Activated CD4-positive, CD25-positive, alpha-beta regulatory T cell (primary cell): ENCODE results near the gene MYH8.

Source experiments
- DNase-seq, 4 experiments: peaks; one replicate each; lab custom pipeline; 2025; lab: John Stamatoyannopoulos, UW

MYH8 gene

DNA sequence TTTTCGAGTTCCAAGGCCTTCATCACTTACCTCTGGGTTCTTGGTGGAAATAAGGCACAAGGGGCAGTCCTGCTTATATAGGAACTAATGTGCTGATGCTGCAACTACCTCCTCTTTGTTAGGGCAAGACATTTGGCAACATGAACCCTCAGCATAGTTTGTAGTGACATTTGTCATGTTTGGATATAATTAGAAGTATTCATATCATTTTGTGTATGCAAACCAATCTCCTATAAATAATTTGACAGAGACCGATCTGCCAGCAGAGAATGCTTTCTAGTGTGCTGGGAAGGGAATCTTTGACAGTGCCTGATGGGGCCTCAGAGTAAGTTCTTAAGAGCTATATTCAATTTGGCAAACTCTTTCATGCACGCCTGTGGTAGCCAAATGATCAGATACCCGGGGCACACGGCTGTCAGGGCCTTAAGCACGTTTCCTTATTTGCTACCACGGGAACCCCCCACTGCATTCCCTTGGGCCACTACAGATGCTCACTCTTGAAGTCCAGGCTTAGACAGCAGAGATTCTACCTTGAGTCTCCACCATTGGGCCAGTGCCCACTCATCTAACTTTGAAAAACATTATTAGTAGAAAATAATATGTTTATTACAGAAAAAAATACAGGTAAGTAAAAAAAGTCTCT is at the start of gene MYH8:
Gene MYH8, minus strand, starts transcription at position 51 of the 643 bp plus-strand sequence. CDS start 1,723 bp downstream, outside the sequence.
- DNase-seq, result no peak

DNA sequence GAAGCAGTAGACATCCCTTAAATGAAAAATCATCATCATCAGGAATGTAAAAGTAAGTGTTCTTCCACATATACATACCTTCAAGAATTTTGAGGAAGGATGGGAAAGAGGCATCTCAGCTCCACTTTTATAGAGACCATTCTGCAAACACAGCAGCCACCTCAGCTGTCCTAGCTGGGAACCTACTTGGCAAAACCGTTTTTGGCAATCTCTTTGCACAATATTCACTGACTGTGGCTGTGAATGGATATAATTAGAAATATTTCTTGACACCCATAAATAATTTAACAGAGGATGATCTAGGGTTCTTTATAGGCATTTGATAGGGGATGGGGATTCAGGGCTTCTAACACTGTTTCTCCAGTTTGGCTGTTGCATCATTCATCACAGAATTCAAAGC is 47.7 kb upstream of the MYH8 start, which contains the start of gene MYH4:
Gene MYH4, minus strand, starts transcription at position 101 of the 400 bp plus-strand sequence. CDS start 2,814 bp downstream, outside the sequence.
- DNase-seq, result no peak

DNA sequence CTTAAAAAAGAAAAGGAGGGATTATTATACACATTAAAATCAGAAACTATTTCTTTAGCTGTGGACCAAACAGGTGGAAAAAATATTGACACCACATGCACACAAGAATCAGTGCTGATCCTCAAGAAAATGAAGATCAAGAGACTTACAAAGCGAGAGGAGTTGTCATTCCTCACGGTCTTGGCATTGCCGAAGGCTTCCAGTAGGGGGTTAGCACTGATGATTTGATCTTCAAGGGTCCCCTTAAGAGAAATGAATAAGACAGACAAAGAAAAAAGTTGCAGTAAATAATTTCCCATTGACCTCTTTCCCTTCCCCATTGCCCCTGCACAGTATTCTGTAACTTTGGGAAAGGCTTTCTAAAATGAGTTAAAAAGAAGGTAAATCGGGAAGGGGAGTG is 41.7 kb upstream of the MYH8 start:
- no peak for DNase-seq

DNA sequence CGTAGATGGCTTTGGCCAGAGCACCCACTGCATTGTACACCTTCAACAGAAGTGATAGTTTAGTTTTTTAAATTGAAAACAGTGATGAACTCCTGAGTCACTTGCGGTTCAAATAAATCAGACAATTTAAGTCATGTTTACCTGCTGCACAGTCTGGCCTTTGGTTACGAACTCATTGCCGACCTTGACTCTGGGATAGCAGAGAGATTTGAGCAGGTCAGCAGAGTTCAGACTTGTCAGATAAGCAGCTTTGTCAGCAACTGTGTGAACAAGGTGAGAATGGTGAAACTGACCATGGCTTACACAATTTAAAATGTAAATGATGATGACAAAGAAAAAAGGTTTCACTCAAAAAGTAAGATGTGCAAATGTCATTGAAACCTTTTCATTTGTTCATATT is 38.3 kb upstream of the MYH8 start:
- DNase-seq, result no peak

DNA sequence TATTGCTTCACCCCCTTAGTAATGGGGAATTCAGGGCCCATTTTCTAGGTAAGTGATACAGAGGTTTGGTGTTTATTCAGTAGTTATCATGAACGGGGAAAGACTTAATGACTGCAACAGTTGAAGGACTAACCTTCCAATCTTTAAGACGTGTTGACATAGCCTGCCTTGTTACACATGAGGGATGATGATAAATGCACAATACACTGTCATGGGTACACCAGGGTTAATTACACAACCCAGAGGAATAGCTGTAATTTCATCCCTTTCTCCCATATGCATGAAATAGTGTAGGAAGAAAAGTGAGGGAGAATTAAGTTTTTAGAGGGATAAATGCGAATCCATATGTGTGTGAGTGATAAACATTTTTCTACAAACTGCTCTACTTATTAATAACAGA is 37.0 kb upstream of the MYH8 start:
- no peak for DNase-seq

DNA sequence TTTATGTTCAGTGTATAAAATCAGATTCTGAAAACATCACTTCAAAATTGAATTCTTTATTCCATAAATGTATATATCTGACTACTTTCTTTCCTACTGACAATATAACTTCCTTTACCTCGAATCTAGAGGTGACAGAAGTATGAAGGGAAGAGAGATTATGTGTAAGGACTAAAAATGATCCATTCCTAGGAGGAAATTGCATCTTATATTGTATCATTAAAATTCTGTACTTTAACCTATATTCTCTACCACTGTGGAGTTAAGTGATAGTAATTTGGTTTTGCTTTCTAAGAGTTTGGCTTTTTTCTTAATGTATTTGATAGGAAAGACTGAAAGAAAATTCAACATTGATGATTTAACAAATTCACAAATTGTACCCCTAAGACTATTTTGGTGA is 36.2 kb upstream of the MYH8 start:
- no peak for DNase-seq

DNA sequence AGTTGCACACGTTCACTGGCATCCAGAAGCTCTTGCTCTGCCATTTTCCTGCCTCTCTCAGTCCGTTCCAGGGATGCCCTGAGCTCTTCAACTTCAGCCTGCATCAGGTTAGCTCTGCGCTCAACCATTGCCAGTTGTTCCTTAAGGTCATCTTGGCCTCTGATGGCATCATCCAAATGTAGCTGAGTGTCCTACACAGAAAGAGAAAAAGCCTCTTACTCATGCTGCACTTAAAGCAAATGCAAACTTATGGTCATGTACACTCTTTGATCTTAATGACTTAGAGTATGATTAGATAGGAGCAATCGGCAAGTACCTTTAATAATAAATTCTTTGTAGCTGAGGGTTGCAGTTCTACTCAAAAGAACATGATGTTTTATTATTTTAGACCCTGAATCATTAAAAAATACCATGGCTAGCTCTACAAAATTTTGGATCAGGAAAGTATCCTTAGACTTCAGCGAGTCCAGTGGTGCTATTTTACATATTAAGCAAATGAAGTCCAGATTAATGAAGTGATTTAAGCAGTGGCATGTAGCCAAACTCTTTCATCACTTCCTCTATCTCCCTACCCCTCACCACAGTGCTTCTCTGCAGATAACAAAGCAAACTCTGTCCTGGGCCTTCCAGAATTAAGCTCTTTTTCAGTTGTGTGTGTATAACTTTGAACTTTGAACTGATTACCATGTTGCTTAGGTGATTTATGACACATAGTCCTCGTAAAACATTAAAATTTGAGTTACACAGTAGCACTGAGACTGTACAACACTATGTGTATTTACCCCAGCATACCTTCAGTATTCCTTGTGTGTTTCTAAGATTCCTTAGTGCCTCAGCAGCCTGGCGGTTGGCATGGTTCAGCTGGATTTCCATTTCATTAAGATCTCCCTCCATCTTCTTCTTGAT is 25.5 kb upstream of the MYH8 start:
- DNase-seq, result no peak

DNA sequence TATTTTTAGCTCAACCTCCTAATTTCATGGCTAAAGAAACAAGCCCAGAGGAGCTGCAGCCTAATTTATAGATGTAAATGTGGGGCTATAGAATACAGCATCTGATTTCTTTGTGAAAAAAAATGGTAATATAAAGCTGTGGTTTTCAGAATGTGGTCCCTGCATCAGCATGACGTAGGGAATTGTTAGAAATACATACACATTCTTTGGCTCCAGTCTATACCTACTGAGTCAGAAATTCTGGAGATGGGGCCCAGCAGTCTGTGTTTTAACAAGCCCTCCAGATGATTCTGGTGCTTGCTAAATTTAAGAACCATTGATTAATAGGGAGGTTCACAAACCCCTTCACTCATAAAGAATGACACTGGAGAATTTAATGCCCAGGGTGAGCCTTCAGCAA is 18.1 kb upstream of the MYH8 start:
- no peak for DNase-seq

DNA sequence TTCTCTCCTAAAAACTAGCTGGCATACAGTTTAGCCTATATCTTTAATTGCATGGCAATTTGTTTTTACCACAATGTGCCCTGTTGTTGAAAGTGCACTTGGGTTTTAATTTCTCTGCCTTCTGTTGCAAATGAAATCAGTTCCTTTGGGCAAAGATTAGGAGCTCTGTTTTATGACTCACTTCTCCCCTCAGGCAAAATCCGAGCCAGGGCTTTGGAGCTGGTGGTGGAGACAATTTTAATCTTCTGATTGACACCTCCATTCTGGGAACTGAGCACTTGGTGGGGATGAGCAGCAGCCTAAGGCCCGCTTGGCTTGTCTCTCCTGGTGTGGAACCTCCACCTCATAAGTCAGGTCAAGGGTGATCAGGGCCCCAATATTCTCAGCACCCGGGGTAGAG is 13.3 kb upstream of the MYH8 start:
- no peak for DNase-seq

DNA sequence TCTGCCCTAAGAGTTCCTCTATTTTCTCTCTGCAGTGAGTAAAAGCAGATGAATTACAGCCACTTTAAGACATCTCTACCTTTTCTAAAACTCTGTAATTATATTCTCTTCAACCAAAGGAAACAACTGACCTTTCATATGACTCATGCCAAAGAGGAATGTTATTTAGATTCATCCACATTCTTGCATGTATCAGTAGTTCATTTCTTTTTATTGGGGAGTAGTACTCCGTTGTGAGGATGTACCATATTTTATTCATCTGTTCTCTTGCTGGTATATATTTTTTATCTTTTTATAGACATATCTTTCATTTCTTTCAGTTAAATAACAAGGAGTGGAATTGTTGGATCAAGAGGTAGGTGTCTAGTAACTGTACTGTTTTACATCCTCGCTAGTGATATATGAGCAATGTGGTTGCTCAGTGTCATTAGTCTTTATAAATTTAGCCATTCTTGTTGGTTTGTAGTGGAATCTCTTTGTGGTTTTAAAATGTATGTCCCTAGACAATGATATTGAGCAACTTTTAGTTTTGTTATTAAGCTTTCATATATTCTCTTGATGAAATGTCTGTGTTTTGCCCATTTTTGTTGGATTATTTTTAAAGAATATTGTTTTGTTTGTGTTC is 7.8 kb upstream of the MYH8 start:
- DNase-seq, result no peak

DNA sequence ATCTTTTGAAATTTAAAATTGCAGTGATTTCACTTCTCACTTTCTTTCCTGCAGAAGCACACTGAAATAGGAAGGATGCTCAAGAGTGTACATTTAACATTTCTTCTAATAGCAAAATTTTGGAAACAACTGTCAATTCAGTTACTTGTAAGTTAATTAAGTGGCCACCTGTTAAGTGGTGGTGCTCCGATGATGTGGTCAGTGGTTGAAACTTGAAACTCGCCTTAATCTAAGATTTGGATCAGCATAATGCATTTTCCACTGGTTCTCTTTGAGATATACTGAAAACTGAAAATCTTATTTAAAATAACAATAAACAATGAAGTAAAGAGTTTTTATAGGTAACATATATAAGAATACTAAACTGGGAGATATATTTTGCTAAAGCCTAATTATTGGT is 7.0 kb upstream of the MYH8 start:
- DNase-seq, result no peak

DNA sequence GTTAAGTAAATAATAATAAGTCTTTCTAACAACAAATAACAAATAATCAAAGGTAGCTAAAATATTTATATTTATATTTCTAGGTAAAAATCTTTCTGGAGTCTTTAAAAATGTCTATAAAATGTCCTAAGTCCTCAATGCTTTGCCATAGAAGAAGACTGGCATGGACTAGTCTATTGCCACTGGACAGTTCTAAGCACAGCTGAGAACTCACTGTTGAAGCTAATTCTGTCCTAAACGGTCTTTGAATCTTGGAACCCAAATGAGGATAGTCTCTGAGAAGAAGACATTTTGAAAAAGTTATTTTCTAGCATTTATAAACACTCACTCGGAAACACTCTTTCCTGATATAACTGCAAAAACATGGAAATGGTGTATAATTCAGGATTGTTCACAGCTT is 539 bp downstream of the MYH8 start:
- no peak for DNase-seq

DNA sequence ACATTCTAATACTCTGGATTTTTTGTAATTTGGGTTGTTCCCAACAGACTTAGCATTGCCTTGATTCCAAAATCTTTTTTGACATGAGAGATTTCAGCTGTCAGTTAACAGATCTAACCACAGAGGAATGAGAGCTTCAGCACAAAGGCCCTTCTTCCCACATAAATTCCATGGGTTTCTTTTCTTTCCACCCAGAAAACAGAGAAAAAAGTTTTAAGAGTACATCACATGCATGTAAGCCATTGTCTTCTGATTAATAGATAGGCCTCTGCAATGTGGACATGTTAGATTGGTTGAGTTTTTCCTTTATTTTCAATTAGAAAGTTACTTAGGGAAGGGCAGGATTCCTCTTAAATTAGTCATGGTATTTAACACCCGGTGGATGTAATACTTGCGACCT is 939 bp downstream of the MYH8 start:
- no peak for DNase-seq

DNA sequence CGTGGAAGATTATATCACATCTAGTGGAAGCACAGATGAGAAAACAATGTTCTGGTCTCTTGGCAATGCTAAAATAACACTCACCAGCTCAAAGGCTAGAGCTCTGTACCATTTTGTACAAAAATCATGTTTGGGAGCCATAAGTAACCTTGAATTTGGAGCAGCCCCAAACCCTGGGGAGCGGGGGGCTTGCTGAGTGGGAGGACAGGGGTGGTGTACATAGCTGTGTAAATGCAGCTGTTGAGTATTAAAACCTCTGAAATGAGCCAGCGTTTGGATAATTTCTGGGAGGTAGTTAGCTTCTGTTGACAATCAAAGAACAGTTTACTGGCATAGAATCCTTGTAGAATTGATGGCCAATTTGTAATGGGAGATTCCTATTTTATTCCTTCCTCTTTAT is 4.3 kb downstream of the MYH8 start:
- no peak for DNase-seq

DNA sequence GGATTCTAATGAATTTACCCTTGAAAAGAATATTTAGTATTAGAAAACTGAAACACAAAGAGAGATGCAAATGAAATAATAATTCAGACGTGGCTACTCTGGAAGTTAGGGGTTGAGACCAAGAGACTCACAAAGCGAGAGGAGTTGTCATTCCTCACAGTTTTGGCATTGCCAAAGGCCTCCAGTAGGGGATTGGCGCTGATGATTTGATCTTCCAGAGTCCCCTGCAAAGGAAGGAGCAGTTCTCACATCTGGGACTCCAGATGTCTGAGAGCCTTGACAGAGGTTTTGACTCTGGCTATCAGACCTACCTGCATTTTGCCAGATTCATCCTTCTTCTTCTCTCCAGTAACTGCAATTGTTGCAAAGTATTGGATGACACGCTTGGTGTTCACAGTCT is 6.6 kb downstream of the MYH8 start:
- DNase-seq, result no peak

DNA sequence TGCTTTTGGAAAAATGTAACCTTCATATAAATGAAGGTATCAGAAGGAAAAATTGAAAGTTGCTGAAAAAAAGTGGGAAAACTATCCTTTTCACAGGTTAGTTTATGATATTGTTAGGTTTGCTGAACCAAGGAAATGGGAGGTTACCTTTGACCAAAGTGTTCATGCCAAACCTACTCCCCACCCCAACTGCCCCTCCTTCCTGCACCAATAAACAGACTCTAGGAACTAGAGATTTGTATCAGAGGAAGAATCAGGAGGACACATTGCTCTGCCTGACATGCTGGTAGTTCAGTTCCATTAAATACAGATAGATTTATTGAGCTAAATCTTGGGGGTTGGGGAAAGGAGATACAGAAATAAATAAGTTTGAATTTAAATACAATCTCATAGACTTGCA is 18.2 kb downstream of the MYH8 start:
- DNase-seq, result no peak

DNA sequence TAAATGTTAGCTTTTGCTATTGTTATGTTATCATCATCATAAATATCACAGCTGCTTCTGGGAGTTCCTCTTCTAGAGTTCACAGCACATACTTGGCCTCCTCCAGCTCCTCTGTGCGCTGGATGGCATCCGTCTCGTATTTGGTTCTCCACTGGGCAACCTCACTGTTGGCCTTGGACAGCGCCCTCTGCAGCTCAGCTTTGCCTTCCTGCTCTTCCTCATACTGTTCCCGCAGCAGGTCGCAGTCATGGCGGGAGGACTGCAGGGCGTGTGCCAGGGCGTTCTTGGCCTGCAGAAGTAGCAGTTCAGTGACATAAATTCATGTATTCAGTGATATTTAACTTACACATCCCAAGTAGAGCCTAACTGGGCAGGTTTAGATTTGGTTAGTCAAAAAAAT is 23.4 kb downstream of the MYH8 start:
- no peak for DNase-seq

DNA sequence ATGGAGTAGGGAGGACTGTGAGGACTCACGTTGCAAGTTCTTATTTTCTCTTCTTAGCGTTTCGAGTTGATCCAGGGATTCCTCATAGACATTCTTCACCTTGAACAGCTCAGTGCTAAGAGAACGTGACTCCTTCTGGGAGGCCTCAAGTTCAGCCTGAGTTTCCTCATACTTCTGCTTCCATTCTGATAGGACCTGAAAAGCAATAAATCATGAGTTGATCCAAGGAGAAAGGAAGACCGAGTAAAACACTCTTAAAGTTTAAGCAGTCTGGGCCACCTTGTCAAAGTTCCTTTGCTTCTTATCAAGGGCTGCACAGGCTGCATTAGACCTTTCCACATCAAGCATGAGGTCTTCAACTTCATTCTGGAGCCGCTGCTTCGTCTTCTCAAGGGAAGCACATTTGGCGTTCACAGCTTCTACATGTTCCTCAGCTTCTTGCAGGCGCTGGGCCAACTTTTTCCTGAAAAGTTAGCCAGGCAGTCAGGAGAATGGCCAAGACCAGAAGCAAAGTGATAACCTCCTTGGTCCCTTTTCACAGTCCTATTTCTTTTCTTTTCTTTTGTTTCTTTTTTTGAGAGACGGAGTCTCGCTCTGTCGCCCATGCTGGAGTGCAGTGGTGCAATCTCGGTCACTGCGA is 25.1 kb downstream of the MYH8 start:
- no peak for DNase-seq

DNA sequence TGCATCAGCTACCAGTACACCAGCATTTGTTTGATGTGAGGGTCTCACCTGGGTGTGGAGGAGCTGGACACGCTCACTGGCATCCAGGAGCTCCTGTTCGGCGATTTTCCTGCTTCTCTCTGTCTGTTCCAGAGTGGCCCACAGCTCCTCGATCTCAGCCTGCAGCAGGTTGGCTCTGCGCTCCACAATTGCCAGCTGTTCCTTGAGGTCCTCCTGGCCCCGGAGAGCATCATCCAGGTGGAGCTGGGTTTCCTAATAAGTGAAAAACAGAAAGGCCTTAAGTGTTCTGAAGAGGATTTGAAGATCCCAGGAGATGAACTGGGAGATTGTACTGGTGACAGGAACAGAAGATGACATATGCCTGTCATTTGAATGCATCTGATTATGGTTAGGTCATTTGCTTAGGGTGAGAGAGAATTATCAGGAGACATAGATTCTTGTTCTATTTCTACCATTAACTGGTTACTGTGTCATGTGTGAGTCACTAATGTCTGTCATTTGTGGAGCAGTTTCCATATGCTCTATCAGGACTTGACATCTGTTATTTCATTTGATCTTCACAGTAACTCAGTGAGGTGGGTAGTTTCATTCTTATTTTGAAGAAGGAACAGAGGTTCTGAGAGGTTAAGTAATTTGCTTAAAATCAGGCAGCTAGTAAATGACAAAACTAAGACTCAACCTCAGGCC is 27.4 kb downstream of the MYH8 start:
- no peak for DNase-seq

DNA sequence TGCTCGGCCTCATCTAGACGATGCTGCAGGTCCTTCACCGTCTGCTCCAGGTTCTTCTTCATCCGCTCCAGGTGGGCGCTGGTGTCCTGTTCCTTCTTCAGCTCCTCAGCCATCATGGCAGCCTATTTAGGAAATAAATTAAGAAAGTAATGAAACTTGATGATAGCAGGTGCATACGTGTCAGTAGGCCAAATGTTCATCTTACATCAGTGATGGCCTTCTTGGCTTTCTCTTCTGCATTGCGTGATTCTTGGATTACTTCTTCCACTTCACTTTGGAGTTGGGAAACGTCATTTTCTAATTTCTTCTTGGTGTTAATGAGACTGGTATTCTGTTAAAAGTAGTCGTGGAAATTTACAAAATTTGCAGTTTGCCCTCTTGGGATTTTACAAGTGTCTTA is 28.9 kb downstream of the MYH8 start:
- DNase-seq, result no peak

DNA sequence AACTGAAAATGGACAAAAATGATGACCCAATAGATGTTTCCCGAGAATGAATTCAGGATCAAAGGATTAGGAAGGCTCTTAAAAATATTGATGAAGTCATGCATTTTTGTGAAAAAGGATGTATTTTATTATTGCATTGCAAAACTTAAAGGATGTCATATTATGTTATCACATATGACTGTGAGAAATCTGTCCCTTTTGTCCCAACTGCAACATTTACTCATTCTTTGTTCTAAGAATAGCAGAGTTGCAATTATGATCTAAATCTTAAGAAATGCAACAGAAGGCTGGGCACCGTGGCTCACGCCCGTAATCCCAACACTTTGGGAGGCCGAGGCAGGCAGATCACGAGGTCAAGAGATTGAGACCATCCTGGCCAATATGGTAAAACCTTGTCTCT is 35.9 kb downstream of the MYH8 start:
- DNase-seq, result no peak

DNA sequence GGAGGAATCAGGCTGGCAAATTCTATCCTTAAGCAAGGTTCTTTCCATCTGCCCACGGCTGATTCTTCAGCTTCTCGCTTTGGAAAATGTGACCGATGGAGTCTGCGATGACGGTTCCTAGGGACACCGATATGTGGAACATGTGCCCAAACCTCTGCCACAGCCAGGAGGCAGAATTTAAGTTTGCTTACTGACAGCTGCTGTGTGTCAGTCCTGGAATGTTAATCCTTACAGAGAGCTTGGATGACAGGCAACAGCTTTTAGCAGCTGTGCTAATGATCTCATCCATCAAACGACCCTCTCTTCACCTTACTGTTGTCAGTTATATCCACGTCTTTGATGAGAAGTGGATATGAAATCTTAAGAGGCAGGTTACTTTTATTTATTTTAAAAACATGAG is 37.6 kb downstream of the MYH8 start:
- DNase-seq, result no peak
